ENCODE data around the gene GCSH. TPM values are rescaled to one million over a fixed set of nuclear protein-coding genes. Genes with fewer than 3 reads are reported as not detected.

The GCSH gene
- total RNA-seq, 1 donor from 2014 or later, result 50.8 TPM

DNA sequence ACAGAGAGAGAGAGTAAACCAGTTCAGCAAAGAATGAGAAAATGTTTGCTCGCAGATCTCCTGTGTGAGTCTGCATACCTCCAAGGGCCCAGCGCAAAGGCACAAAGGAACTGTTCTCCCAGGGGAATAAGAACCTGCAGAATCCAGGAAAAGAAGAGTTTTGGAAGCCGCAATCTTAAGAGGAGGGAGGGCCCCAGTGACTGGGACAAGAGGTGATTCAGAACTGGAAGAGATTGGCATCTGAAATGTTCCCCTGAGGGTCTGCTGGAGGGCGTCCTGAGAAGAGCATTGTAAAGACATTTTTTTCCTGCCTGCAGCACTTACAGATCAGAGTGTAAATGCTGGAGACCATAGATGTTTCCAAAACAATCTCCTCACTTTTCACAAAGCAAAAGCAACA lies 54.5 kb downstream of the GCSH start:
- DNase-seq (ENCODE audit: extremely low spot score, unreplicated experiment), result no peak
- TF ChIP-seq, protein P1, sequence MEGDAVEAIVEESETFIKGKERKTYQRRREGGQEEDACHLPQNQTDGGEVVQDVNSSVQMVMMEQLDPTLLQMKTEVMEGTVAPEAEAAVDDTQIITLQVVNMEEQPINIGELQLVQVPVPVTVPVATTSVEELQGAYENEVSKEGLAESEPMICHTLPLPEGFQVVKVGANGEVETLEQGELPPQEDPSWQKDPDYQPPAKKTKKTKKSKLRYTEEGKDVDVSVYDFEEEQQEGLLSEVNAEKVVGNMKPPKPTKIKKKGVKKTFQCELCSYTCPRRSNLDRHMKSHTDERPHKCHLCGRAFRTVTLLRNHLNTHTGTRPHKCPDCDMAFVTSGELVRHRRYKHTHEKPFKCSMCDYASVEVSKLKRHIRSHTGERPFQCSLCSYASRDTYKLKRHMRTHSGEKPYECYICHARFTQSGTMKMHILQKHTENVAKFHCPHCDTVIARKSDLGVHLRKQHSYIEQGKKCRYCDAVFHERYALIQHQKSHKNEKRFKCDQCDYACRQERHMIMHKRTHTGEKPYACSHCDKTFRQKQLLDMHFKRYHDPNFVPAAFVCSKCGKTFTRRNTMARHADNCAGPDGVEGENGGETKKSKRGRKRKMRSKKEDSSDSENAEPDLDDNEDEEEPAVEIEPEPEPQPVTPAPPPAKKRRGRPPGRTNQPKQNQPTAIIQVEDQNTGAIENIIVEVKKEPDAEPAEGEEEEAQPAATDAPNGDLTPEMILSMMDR (conservative IDR thresholded peaks at IDR 0.05), result no peak
- H3K4me3 Mint-ChIP-seq, result no peak overlapping the region
- no peaks in the 10 kb centered on the region for H3K9me3 Mint-ChIP-seq
- H3K4me1 Mint-ChIP-seq (ENCODE audit: unreplicated experiment), result peaks cover 15% of the 10 kb centered on the region
- peaks cover 49% of the 10 kb centered on the region for H3K36me3 Mint-ChIP-seq
- H3K27me3 Mint-ChIP-seq, result no peaks in the 10 kb centered on the region
- no peak overlapping the region for H3K27ac Mint-ChIP-seq

- Mint-ChIP-seq H3K36me3 (peaks cover 46% of the 10 kb centered on the region), H3K4me3 (no peak overlapping the region)
These were observed 55.4 kb downstream of the GCSH start for GRCh38 chr16:81040842-81041241.

DNA sequence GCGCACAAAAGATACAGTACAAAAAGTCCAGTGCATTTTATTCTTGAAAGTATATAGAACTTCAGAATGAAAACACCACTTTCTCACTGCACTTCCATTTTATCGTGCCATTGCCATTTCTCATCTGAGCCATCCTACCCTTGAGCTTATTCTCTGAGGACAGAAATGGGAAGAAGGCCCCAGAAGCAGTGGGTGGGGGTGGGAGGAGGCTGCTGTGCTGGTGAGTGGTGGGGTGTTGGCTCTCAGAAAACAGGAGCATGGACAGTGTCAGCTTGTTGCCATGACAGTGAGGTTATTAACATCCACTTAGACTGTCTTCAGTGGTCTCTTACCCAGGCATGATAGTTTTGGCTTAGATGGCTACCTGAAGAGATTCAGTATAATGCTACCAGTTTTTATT lies 56.1 kb downstream of the GCSH start:
- TF ChIP-seq, protein P1 (conservative IDR thresholded peaks at IDR 0.05), result no peak
- peaks cover 42% of the 10 kb centered on the region for H3K36me3 Mint-ChIP-seq
- H3K4me1 Mint-ChIP-seq (ENCODE audit: unreplicated experiment), result peaks cover 16% of the 10 kb centered on the region
- H3K27me3 Mint-ChIP-seq, result no peaks in the 10 kb centered on the region
- H3K27ac Mint-ChIP-seq, result peak overlapping the region; percentile 8
- no peak for DNase-seq (ENCODE audit: extremely low spot score, unreplicated experiment)
- H3K4me3 Mint-ChIP-seq, result no peak overlapping the region
- no peaks in the 10 kb centered on the region for H3K9me3 Mint-ChIP-seq

More at GRCh38 chr16:81040842-81041241, 55.4 kb downstream of the GCSH start:
- Mint-ChIP-seq H3K27ac (no peak overlapping the region), H3K27me3 (no peaks in the 10 kb centered on the region), H3K4me1 (ENCODE audit: unreplicated experiment) (peaks cover 16% of the 10 kb centered on the region), H3K9me3 (no peaks in the 10 kb centered on the region)
- TF ChIP-seq, protein P1 (conservative IDR thresholded peaks at IDR 0.05), result no peak
- no peak for DNase-seq (ENCODE audit: extremely low spot score, unreplicated experiment)

DNA sequence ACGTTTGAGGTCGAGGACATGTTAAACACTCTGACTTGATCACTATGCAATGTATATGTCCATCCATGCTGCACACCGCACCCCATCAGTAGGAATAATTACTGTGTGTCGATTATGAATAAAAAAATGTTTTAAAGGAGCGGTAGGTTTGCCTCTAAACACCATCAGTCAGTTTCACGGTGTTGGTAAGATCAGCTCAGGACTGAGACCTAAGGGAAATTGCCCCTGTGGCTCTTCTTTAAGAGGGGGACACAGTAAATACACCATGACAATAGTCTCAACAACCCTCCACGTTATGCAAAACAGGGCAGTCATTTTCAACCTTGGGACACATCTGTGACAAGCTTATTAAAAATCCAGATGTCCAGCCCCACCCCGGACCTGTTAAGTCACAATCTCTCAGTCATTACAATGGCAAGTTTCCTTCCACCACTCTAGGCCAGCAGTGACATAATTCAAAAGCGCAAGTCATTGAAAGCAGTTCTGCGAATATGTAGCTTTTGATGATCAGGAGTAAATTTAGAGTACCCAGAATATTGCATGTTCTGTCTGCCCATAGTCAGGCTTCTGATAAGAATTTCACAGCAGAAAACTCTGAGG lies 59.3 kb downstream of the GCSH start:
- Mint-ChIP-seq H3K4me3 (peak overlapping the region; percentile 93), H3K27ac (peak overlapping the region; percentile 95), H3K4me1 (ENCODE audit: unreplicated experiment) (peaks cover 16% of the 10 kb centered on the region), H3K27me3 (no peaks in the 10 kb centered on the region), H3K36me3 (peaks cover 24% of the 10 kb centered on the region), H3K9me3 (no peaks in the 10 kb centered on the region)
- no peak for DNase-seq (ENCODE audit: extremely low spot score, unreplicated experiment)
- TF ChIP-seq, protein P1 (conservative IDR thresholded peaks at IDR 0.05), result no peak

GRCh38 chr16:81035975-81036750 lies 60.0 kb downstream of the GCSH start:
- TF ChIP-seq, protein P1 (conservative IDR thresholded peaks at IDR 0.05), result no peak
- Mint-ChIP-seq H3K9me3 (no peaks in the 10 kb centered on the region), H3K27me3 (no peaks in the 10 kb centered on the region), H3K36me3 (peaks cover 24% of the 10 kb centered on the region), H3K27ac (peak overlapping the region; percentile 95), H3K4me1 (ENCODE audit: unreplicated experiment) (peaks cover 16% of the 10 kb centered on the region), H3K4me3 (peak overlapping the region; percentile 93)
- no peak for DNase-seq (ENCODE audit: extremely low spot score, unreplicated experiment)
